ENCODE data around the gene LAMA5. TPM values are rescaled to one million over a fixed set of nuclear protein-coding genes. Genes with fewer than 3 reads are reported as not detected.
A peak's percentile ranks its signal among the peaks of the same experiment; 100 is the strongest.

The LAMA5 gene
- polyA plus RNA-seq, 3 donors, result 0.05 TPM; not detected in 2

GRCh38 chr20:62304331-62305148, 62.6 kb downstream of the LAMA5 start:
- H3K9ac ChIP-seq (ENCODE audit: insufficient read depth, low read length, poor library complexity, severe bottlenecking), result peak overlapping the region; percentile 97
- H3K36me3 ChIP-seq (replicated peaks in 1 of 2; ENCODE audit: control insufficient read depth in 1 of 2, insufficient read depth in 2 of 2, low read length in 2 of 2), result peaks cover 47 to 52% of the 10 kb centered on the region in 2 donors
- 93% methylated on average over 25 of the region's 29 CpGs for WGBS (ENCODE audit: insufficient coverage)
- H3K79me2 ChIP-seq (ENCODE audit: insufficient read depth, low read length), result peaks cover 33% of the 10 kb centered on the region
- Mint-ChIP-seq H3K4me3 (peak overlapping the region; percentile 90 to 95), H3K36me3 (peaks cover 43 to 56% of the 10 kb centered on the region in 2 donors), H3K9me3 (no peaks in the 10 kb centered on the region), H3K4me1 (peaks cover 26% of the 10 kb centered on the region), H3K27me3 (ENCODE audit: low read depth in 3 of 3) (peaks cover 0 to 4% (median 3%) of the 10 kb centered on the region in 3 donors), H3K27ac (peak overlapping the region in 6 of 7 donors; percentile 76 to 94 (median 84))
- H4K20me1 ChIP-seq (ENCODE audit: insufficient read depth, low read length), result peaks cover 55% of the 10 kb centered on the region
- H3K4me3 ChIP-seq (replicated peaks in 1 of 3; ENCODE audit: low read depth in 2 of 3, low read length in 3 of 3), result peak overlapping the region in 2 of 3 experiments; percentile 60 to 96
- peak overlapping the region in 1 of 2 donors; percentile 98 for H3K27ac ChIP-seq (ENCODE audit: low read depth in 1 of 2, low read length in 2 of 2)
- H3K4me2 ChIP-seq (replicated peaks; ENCODE audit: extremely low read depth, low read length, poor library complexity, severe bottlenecking), result peak overlapping the region; percentile 87
- H3K27me3 ChIP-seq (ENCODE audit: control insufficient read depth in 2 of 2, insufficient read depth in 2 of 2, low read length in 2 of 2), result no peaks in the 10 kb centered on the region
- no peak overlapping the region for H2AFZ ChIP-seq (ENCODE audit: insufficient read depth, low read depth, low read length, poor library complexity, severe bottlenecking)
- intact Hi-C loops (cut with micrococcal nuclease), result loop anchor here (5.0 to 10.0 kb wide), 8 partner anchors 67 to 630 kb away; partner anchors contain the start of genes GID8 (in 1 of the 2), LSM14B (in 1 of the 2), MTG2 (in 1 of the 2) and OGFR (in 1 of the 2)
- no peak for DNase-seq
- TF ChIP-seq CTCF (IDR thresholded peaks at IDR 0.05), result no peak
- peaks cover 17 to 18% of the 10 kb centered on the region in 2 donors for H3K4me1 ChIP-seq (ENCODE audit: control insufficient read depth in 1 of 2, insufficient read depth in 2 of 2, low read length in 2 of 2)
- H3K9me3 ChIP-seq (replicated peaks in 1 of 2; ENCODE audit: control insufficient read depth in 1 of 2, insufficient read depth in 1 of 2, low read length in 2 of 2), result no peaks in the 10 kb centered on the region

GRCh38 chr20:62303340-62304226, 63.5 kb downstream of the LAMA5 start:
- peak in 2 of 3 donors; percentile 10 to 17 for DNase-seq
- Histone ChIP-seq H3K4me2 (replicated peaks; ENCODE audit: extremely low read depth, low read length, poor library complexity, severe bottlenecking) (peak overlapping the region; percentile 87), H3K36me3 (replicated peaks in 1 of 2; ENCODE audit: control insufficient read depth in 1 of 2, insufficient read depth in 2 of 2, low read length in 2 of 2) (peaks cover 42 to 45% of the 10 kb centered on the region in 2 donors), H3K27ac (ENCODE audit: low read depth in 1 of 2, low read length in 2 of 2) (peak overlapping the region; percentile 5 to 98), H3K9ac (ENCODE audit: insufficient read depth, low read length, poor library complexity, severe bottlenecking) (peak overlapping the region; percentile 97), H2AFZ (ENCODE audit: insufficient read depth, low read depth, low read length, poor library complexity, severe bottlenecking) (peak overlapping the region; percentile 2), H3K79me2 (ENCODE audit: insufficient read depth, low read length) (peaks cover 33% of the 10 kb centered on the region), H3K4me3 (replicated peaks in 1 of 3; ENCODE audit: low read depth in 2 of 3, low read length in 3 of 3) (peak overlapping the region; percentile 60 to 96 (median 85)), H3K4me1 (ENCODE audit: control insufficient read depth in 1 of 2, insufficient read depth in 2 of 2, low read length in 2 of 2) (peaks cover 17 to 18% of the 10 kb centered on the region in 2 donors), H3K9me3 (replicated peaks in 1 of 2; ENCODE audit: control insufficient read depth in 1 of 2, insufficient read depth in 1 of 2, low read length in 2 of 2) (no peaks in the 10 kb centered on the region), H4K20me1 (ENCODE audit: insufficient read depth, low read length) (peaks cover 52% of the 10 kb centered on the region), H3K27me3 (ENCODE audit: control insufficient read depth in 2 of 2, insufficient read depth in 2 of 2, low read length in 2 of 2) (no peaks in the 10 kb centered on the region)
- peak overlapping the region; percentile 76 to 94 (median 86) for H3K27ac Mint-ChIP-seq
- peak overlapping the region; percentile 90 to 95 for H3K4me3 Mint-ChIP-seq
- no peaks in the 10 kb centered on the region for H3K9me3 Mint-ChIP-seq
- intact Hi-C loops (cut with micrococcal nuclease), result loop anchor here (5.0 to 10.0 kb wide), 8 partner anchors 66 to 631 kb away; partner anchors contain the start of genes GID8 (in 1 of the 2), LSM14B (in 1 of the 2), MTG2 (in 1 of the 2) and OGFR (in 1 of the 2)
- H3K4me1 Mint-ChIP-seq, result peaks cover 26% of the 10 kb centered on the region
- H3K36me3 Mint-ChIP-seq, result peaks cover 38 to 53% of the 10 kb centered on the region in 2 donors
- TF ChIP-seq CTCF (IDR thresholded peaks at IDR 0.05), result no peak
- peaks cover 0 to 4% (median 3%) of the 10 kb centered on the region in 3 donors for H3K27me3 Mint-ChIP-seq (ENCODE audit: low read depth in 3 of 3)
- 8% methylated on average over 66 of the region's 66 CpGs for WGBS (ENCODE audit: insufficient coverage)
